CD4-positive, alpha-beta T cell treated with Interleukin-6 for 4 hours (primary cell): Measurements from ENCODE around the gene DPCD.

Experiments
- DNase-seq: peaks from one replicate; pipeline ENCODE4 v3.0.0-alpha.2; 2020; ENCODE audit warnings: mixed read lengths

Gene DPCD

DNA sequence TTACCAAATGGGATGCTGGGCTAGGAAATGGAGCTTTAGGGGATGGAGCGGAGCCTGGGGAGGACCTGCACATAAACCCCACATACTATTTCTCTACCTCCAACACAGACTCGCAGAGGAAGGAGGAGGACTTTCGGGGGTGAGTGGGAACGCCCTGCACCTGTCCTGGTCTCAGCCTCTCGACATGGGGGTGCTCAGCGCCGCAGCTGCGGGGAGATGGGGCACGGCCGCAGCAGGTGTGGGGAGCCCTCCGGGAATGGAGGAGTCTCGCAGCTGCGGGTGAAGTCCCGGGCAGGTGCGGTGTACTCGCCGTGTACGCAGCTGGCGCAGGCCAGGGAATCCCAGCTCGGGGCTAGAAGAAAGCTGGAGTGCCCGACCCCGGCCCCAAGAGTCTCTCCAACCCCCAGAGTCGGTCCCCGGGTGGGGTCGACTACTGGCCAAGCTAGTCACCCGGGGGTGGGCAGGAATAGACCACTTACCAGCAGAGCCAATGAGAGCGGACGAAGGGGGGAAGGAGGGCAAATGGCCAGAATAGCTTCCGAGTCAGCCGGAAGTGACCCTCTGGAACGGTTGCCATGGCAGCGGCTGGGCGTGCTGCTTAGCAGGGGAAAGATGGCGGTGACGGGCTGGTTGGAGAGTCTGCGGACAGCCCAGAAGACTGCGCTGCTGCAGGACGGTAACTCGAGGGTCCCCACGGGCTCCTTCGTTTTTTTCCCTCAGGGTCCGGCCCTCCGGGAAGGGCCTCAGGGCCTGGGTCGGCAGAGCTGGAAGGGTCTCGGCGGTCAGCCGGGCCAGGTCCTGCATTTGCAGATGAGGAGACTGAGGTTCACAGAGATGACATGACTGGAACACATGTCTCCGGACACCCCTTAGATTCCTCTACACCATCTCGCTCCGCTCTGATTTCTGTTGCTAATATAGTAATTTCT lies at the start of gene DPCD, which contains the start of gene POLL:
Gene DPCD, plus strand, starts transcription at position 597 of the 929 bp plus-strand sequence. Its CDS starts 16 bp downstream, at position 613.
Gene POLL, minus strand, starts transcription at position 533 of the 929 bp plus-strand sequence. CDS start 897 bp downstream, outside the sequence.
- DNase-seq = peak; percentile 93

GRCh38 chr10:101538446-101538845 lies 49.7 kb upstream of the DPCD start:
- DNase-seq = no peak

DNA sequence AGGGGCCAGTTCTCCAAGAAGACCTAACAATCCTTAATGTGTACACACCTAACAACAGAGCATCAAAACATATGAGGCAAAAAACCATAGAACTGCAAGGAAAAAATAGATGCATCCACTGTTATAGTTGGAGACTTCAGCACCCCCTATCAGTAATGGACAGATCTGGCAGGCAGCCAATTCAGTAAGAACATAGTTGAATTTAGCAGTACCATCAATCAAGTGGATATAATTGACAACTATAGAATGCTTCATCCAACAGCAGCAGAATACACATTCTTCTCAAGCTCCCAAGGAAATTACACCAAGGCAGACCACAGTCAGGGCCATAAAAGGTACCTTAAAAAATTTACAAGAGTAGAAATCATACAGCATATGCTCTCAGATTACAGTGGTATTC lies 42.2 kb upstream of the DPCD start:
- no peak for DNase-seq

DNA sequence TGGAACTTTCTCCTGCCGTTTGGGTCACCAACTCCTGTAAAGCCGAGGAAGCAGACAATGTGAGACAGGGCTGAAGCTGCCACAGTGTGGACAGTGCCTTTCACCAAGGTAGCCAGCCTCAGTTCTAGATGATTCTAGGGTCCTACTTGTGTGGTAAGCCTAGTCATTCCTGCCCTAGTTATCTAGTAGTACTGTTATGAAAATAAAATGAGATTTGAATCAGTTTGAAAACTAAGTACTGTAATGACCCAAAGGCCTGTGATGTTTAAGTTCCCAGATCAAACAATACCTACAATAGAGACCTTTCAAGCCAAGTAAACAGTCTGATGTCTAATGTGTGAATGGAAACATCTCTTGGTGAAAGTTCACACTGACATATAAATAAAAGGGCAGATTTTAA lies 37.2 kb upstream of the DPCD start:
- no peak for DNase-seq

GRCh38 chr10:101552442-101552841 lies 35.7 kb upstream of the DPCD start:
- DNase-seq = no peak

- no peak for DNase-seq
Observed at GRCh38 chr10:101557541-101557940, 30.6 kb upstream of the DPCD start.

GRCh38 chr10:101558204-101558603 lies 29.9 kb upstream of the DPCD start:
- DNase-seq = no peak

- DNase-seq = no peak
Observed at GRCh38 chr10:101558671-101559595, 29.2 kb upstream of the DPCD start.

GRCh38 chr10:101559596-101560297 lies 28.4 kb upstream of the DPCD start:
- no peak for DNase-seq

DNA sequence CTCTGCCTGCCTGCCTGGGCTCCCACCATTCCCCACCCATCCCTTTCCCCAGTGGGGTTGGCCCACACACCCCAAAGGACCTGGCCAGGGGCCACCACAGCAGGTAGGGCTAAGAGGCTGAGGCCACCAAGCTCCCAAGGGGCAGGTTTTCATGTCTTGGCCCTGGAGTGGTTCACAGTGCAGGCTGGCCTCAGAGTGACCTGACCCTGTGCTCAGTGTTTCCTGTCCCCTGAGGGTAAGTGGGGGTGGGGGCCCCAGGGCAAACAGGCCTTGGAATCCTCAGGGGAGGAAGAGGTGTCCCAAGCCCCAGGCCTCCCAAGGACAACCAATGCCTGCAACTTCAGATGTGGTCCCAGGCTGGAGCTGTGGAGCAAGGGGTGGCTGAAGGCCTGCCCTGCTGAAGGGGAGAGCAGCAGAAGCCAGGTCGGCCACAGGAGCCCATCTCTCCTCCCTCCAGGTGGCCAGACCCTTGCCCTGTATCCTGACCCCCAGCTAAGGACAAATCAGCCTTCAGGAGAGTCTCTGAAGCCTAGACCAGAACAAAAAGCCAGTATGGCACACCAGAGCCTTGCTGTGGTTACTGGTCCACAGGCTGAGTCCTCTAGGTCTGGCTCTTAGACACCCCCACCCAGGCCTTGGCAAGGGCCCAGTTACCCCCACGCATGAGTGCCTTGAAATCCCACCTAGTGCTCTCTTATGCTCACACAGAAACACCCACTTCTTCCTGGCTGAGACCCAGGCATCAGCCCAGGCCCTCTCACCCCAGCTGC lies 27.6 kb upstream of the DPCD start:
- DNase-seq = no peak

- no peak for DNase-seq
Observed at GRCh38 chr10:101561068-101561915, 26.8 kb upstream of the DPCD start.

GRCh38 chr10:101562231-101562630 lies 25.9 kb upstream of the DPCD start:
- no peak for DNase-seq

DNA sequence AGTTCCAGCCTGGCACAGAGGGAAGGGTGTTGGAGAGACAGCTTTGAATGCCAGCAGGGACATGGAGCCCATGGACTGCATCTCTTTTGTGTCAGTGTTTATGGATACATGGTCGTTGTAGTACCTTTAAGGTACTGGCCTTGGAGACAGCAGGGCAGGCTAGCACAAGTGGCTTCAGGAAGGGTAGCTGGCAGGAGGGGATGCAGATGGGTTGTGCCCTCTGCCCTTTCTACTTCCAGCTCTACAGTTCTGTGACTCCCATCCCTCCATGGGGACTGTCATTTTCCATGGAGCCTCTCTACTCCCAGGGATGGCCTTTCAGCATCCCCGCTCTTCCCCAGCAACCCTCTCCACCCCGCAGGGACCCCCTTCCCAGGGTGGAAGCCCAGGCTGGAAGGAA lies 25.1 kb upstream of the DPCD start:
- no peak for DNase-seq

GRCh38 chr10:101563497-101564040 lies 24.6 kb upstream of the DPCD start:
- no peak for DNase-seq

DNA sequence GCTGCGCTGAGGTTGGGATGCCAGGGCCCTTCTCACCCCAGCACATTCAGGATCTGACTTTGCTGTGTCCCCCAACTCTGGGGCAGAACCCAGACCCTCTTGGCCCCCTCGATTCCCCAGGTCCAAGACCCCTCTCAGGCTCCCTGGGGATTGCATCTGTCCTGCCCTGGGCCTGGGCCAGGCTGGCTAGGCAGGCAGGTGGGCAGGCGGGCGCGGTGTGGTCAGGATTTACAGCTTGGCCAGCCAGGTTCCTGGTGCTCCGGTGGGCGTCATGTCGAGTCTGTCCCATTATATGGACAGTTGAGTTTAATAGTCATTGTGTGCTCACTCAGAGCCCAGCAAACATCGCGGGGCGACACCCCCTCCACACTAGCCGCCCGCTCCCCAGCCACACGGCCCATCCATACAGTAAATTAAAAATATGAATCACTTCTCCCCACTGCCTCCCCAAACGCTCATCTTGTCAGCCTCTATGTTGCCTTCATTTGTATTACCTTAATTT lies 23.6 kb upstream of the DPCD start:
- DNase-seq = no peak

DNA sequence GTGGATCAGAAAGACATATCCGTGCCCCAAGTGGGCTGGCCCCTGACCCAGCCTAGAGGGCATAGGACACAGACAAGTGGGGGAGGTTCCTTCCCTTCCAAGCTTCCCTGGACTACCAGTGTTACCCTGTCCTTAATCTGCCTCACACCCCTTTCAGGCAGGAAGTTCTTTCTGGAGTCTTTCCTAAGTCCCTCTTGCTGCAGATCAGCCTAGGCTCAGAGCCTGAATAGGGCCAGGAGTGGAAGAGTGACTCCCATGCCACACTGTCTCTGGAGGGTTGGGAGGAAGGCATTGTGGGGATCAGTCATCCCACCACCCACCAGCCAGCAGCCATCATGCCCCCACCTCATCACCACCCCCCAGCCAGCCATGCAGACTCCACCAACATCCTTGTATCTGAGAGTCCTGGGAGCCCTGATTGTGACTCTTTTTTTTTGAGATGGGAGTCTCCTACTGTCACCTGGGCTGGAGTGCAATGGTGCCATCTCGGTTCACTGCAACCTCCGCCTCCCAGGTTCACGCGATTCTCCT lies 22.7 kb upstream of the DPCD start:
- DNase-seq = no peak

GRCh38 chr10:101565936-101566332 lies 22.2 kb upstream of the DPCD start:
- DNase-seq = no peak

DNA sequence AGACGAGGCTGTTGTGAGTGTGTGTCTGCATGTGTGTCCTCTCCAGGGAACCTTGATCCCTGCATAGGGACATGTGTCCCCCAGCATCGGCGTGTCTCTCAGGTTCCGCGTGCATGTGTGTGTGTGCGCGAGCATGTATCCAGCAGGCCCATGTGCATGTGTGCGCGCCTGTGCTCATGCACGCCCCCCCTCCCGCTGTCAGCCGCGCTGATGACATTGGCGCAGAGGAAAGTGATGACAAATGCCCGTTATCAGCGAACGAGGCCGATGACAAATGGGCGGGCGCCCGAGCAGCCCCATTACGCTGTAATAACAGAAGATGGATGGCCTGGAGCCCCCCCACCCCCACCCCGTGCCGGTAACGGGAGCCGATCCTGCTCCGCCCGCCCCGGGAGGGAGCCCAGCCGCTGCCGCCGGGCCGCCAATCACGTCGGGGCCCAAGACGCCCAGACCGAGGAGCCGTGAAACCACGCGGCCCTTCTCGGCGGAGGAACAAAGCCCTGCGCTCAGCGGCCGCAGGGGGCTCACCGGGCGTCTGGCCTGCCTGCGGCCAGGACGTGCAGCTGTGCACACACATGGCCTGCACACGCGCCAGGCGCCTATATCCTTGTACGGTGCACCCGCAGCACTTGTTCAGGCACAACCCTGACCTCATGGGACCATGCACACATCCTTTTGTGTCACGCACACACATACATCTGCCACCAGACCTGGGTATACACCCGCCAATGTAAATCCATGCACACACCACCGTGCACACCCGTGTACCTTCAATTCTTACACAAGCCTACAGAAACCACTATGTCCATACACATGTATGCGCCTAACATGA lies 21.6 kb upstream of the DPCD start:
- DNase-seq = no peak
